Vagina (tissue), 2 donors: ENCODE measurements around the gene CD86. TPM values are rescaled to one million over a fixed set of nuclear protein-coding genes. Genes with fewer than 3 reads are reported as not detected.

Source experiments
- DNase-seq, 2 donors: peaks; one replicate each; pipeline ENCODE4 v3.0.0-alpha.2; 2017; ENCODE audit errors: extremely low spot score in 2 of 2
- H3K27ac ChIP-seq: fragments of 200-600 bp; sonication (generic); one replicate; pipeline ENCODE4 v1.5.1; 2019
- H3K27me3 ChIP-seq: fragments of 200-600 bp; sonication (generic); one replicate; pipeline ENCODE4 v1.5.1; 2019
- H3K36me3 ChIP-seq, 2 donors: fragments of 200-600 bp; sonication (generic); one replicate each; pipeline ENCODE4 v1.5.1; 2017 to 2019
- H3K4me1 ChIP-seq: fragments of 200-600 bp; sonication (generic); one replicate; pipeline ENCODE4 v1.5.1; 2019
- H3K4me3 ChIP-seq, 2 donors: fragments of 200-600 bp; sonication (generic); 1 replicate in 1 of 2; 2 replicates in 1 of 2; pipeline ENCODE4 v1.5.1; 2016 to 2019
- H3K9me3 ChIP-seq: fragments of 200-600 bp; sonication (generic); one replicate; pipeline ENCODE4 v1.5.1; 2019
- CTCF ChIP-seq, 3 experiments: fragments of 450-650 bp in 2 of 3; fragments of 200-600 bp in 1 of 3; sonication (generic) in 1 of 3; IDR thresholded peaks; one replicate each; pipeline ENCODE4 v1.5.1; 2017 to 2019; ENCODE audit warnings: antibody characterized with exemption in 3 of 3, mild to moderate bottlenecking in 2 of 3, moderate library complexity in 2 of 3
- POLR2A ChIP-seq, 2 donors: fragments of 450-650 bp; IDR thresholded peaks; one replicate each; pipeline ENCODE4 v1.6.1; 2017; ENCODE audit warnings: antibody characterized with exemption in 2 of 2, mild to moderate bottlenecking in 2 of 2, moderate library complexity in 2 of 2
- POLR2AphosphoS5 ChIP-seq, 2 donors: sonication (generic); formaldehyde crosslinking; IDR thresholded peaks; one replicate each; pipeline ENCODE4 v1.9.0; 2017; ENCODE audit warnings: antibody characterized with exemption in 2 of 2, mild to moderate bottlenecking in 2 of 2, low read depth in 1 of 2; ENCODE audit not compliant: insufficient read depth in 1 of 2
- intact Hi-C: fragments of 100-400 bp; cut with DNase I; formaldehyde crosslinking; loops from one replicate; pipeline ENCODE4 v1.15.1; 2023
- total RNA-seq: library from RNA; depleted of rRNA; stranded (reverse); fragments of >200 nt; gene quantifications from one replicate; pipeline ENCODE4 v1.2.3, GENCODE V29; 2016

The CD86 gene
- total RNA-seq, 1 donor from 2014 or later: 0.98 TPM

GRCh38 chr3:122085673-122086072, 30.5 kb downstream of the CD86 start:
- intact Hi-C loops: no loop called here
- Histone ChIP-seq H3K4me3 (no peak overlapping the region), H3K36me3 (no peaks in the 10 kb centered on the region), H3K27me3 (no peaks in the 10 kb centered on the region), H3K4me1 (no peaks in the 10 kb centered on the region), H3K27ac (no peak overlapping the region), H3K9me3 (no peaks in the 10 kb centered on the region)
- TF ChIP-seq POLR2A (IDR thresholded peaks at IDR 0.05): no peak
- peak in 1 of 3 experiments; percentile 2 for TF ChIP-seq CTCF (IDR thresholded peaks at IDR 0.05)
- DNase-seq: no peak

DNA sequence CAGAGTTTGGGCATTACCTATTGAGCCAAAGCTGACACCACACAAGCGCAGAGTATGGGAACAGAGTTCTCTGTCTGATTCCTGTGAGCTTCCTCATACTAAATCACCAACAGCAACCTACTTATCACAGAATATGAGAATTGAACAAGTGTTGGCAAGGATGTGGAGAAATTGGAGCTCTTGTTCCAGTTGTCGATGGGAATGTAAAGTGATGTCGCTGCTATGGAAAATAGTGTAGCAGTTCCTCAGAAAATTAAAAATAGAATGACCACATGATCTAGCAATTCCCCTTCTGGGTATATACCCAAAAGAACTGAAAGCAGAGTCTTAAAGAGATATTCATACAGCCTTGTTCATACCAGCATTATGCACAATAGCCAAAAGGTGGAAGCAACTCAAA, 33.4 kb downstream of the CD86 start:
- intact Hi-C loops: no loop called here
- Histone ChIP-seq H3K4me3 (no peak overlapping the region), H3K36me3 (no peaks in the 10 kb centered on the region), H3K4me1 (no peaks in the 10 kb centered on the region), H3K27ac (no peak overlapping the region), H3K27me3 (no peaks in the 10 kb centered on the region), H3K9me3 (no peaks in the 10 kb centered on the region)
- TF ChIP-seq POLR2A (IDR thresholded peaks at IDR 0.05) (no peak), CTCF (IDR thresholded peaks at IDR 0.05) (no peak), POLR2AphosphoS5 (IDR thresholded peaks at IDR 0.05; ENCODE audit: insufficient read depth in 1 of 2, low read depth in 1 of 2) (no peak)
- no peak for DNase-seq

- H3K9me3 ChIP-seq: no peaks in the 10 kb centered on the region
- no peak for DNase-seq
- no peaks in the 10 kb centered on the region for H3K4me1 ChIP-seq
- TF ChIP-seq POLR2AphosphoS5 (IDR thresholded peaks at IDR 0.05; ENCODE audit: insufficient read depth in 1 of 2, low read depth in 1 of 2) (no peak), CTCF (IDR thresholded peaks at IDR 0.05) (no peak), POLR2A (IDR thresholded peaks at IDR 0.05) (no peak)
- H3K27me3 ChIP-seq: no peaks in the 10 kb centered on the region
- no peak overlapping the region for H3K4me3 ChIP-seq
- no peak overlapping the region for H3K27ac ChIP-seq
- H3K36me3 ChIP-seq: no peaks in the 10 kb centered on the region
- intact Hi-C loops: no loop called here
Measured at GRCh38 chr3:122091602-122092295, 36.6 kb downstream of the CD86 start.

GRCh38 chr3:122092460-122093165, 37.5 kb downstream of the CD86 start:
- H3K27ac ChIP-seq: no peak overlapping the region
- DNase-seq: no peak
- intact Hi-C loops: no loop called here

More at GRCh38 chr3:122092460-122093165, 37.5 kb downstream of the CD86 start:
- H3K27me3 ChIP-seq: no peaks in the 10 kb centered on the region
- no peaks in the 10 kb centered on the region for H3K9me3 ChIP-seq
- no peaks in the 10 kb centered on the region for H3K36me3 ChIP-seq
- no peaks in the 10 kb centered on the region for H3K4me1 ChIP-seq
- H3K4me3 ChIP-seq: no peak overlapping the region
- no peak for TF ChIP-seq POLR2AphosphoS5 (IDR thresholded peaks at IDR 0.05; ENCODE audit: insufficient read depth in 1 of 2, low read depth in 1 of 2)
- TF ChIP-seq POLR2A (IDR thresholded peaks at IDR 0.05): no peak
- no peak for TF ChIP-seq CTCF (IDR thresholded peaks at IDR 0.05)
